GM19351 (cell line): Measurements from ENCODE around the gene PAXIP1.

Experiments used
- ATAC-seq: cut with Tn5 transposase; IDR thresholded peaks from one replicate; pipeline ENCODE4 v1.9.1; 2021; ENCODE audit warnings: mild to moderate bottlenecking, moderate library complexity; ENCODE audit not compliant: unreplicated experiment

The PAXIP1 gene

DNA sequence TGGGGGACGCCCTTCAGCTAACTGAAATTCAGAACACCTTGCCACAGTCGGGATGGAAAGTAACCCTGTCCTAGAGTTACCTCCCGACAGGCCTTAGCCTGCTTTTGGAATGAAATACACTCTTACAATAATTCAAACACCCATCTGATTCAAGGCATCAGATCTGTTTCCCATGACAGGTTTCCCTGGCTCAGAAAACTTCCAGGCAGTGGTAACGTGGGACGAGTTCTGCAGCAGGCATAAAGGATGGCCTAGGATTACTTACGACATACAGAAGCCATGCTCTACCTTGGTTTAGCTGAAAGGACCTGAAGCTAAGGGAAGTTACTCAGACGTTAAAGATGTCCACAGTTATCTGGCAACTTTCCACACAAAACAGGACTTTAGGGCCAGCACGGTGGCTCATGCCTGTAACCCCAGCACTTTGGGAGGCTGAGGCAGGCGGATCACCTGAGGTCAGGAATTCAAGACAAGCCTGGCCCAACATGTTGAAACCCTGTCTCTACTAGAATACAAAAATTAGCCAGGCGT is 5.0 kb downstream of the PAXIP1 start:
- no peak for ATAC-seq

- no peak for ATAC-seq
Observed at GRCh38 chr7:154996756-154997155, 6.2 kb downstream of the PAXIP1 start.

DNA sequence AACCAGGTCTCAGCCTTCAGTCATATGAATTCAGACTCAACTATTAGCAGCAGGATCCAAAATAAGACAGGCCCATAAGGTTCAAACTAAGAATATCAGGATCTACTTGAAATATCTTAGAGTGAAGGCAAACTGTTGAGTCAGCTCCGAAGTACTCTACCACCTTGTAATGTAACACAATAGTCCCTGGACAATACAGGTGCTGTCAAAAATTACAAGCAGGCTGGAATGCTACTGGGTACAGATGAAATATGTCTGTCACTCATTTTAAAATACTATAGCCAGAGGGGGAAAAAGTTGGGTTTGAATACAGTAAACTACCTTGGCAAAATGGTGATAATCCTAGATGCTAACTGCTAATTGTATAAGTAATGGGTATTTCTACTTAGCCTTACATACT is 6.8 kb downstream of the PAXIP1 start:
- ATAC-seq, result no peak

- no peak for ATAC-seq
Observed at GRCh38 chr7:154994996-154995395, 7.9 kb downstream of the PAXIP1 start.

DNA sequence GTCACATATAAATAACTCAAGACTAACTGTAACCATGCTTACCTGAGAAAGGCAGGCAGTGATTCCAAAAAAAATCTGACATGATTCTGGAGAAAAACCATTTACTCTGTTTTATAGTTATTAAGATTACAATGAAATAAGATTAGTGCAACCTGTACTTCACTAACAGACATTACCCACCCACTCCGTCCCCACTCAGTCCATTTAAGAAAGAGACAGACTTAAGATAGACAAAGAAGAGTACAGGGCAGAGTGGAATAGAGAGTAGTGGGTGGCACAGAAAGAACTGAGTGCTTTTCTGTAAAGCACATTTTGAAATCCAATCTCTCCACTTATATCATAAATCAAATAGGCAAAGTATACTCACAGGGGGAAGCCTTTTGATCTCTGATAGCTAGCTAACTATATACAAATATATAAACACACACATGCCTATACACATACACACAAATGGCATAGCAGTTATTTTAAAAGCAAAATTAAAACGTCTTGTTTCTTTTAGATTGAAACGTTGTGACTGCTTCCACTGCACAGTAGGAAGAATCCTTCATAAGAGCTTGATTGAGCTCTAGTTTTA is 11.9 kb downstream of the PAXIP1 start:
- no peak for ATAC-seq

GRCh38 chr7:154987571-154987970 is 15.4 kb downstream of the PAXIP1 start:
- ATAC-seq, result no peak

GRCh38 chr7:154986200-154986945 is 16.6 kb downstream of the PAXIP1 start:
- no peak for ATAC-seq

DNA sequence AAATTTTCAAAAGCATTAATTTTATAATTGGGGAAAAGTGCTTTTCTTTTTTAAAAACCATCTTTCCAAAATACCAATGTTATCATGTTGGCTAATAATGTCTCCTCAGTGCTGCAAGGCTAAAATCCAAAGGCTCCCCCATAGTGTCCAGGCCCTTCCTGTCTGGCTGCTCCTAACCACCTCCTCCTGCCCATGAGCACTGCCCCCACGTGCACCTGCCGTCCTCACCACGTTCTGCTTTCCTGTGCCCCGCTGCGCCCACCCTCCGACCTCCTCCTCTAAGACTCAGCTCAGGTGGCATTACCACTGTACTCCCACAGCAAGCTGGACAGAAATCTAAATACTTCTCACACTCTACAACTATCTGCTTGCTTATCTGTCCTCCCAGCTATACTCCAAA is 17.7 kb downstream of the PAXIP1 start:
- no peak for ATAC-seq

GRCh38 chr7:154984601-154985188 is 18.2 kb downstream of the PAXIP1 start:
- no peak for ATAC-seq

DNA sequence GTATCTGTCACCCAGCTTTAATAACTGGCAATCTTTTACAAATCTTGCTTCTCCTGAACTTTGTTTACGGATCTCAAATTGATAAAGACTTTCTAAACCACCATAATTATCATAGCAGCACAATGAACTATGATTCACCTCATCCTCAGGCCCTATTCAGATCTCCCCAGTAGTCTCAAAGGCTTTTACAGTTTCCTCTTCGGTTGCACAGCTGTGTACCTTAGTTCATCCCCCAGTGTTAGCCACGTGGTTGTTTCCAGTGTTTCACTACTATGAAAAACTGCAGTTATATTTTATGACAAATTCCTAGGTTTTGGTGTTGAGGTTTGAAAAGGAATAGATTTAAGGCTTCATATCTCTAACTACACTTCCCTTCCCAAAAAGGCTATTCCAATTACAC is 24.9 kb downstream of the PAXIP1 start:
- ATAC-seq, result no peak

- ATAC-seq, result no peak
Observed at GRCh38 chr7:154977250-154977649, 25.7 kb downstream of the PAXIP1 start.

DNA sequence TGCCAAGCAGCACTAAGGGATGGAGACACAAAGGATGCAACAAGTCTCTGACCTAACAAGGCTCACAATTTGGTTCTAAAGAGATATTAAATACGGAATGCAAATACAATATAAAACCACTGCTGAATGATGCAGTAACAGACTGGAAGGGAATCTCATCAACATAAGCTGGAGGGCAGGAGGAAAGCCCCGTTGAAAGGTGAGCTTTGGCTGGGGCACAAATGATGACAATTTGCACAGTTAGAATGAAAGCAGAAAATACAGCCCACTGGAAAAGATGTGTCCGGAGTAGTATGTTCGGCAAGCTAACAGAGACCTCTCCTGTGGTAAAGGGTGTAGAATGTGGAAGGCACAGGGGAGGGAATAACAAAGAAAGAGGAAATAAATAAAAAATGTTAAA is 26.1 kb downstream of the PAXIP1 start:
- ATAC-seq, result no peak

DNA sequence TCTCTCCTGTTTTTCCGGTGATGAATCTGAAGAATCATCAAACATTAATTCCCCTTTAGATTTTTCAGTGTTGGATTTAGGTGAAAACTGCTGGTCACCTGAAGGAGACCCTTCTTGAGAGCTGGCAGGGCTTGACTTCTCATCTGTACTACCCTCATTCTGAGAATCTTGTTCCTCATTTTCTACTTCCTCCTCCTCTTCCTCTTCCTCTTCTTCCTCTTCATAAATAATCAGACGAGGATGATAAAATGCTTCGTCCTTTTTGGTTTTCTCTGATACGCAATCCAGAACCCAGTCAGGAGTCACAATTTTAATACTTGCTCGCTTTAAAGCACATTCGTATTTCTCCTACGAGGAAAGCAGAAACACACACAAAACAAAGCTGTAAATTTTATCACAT is 26.9 kb downstream of the PAXIP1 start:
- no peak for ATAC-seq

GRCh38 chr7:154973381-154973780 is 29.5 kb downstream of the PAXIP1 start:
- no peak for ATAC-seq

DNA sequence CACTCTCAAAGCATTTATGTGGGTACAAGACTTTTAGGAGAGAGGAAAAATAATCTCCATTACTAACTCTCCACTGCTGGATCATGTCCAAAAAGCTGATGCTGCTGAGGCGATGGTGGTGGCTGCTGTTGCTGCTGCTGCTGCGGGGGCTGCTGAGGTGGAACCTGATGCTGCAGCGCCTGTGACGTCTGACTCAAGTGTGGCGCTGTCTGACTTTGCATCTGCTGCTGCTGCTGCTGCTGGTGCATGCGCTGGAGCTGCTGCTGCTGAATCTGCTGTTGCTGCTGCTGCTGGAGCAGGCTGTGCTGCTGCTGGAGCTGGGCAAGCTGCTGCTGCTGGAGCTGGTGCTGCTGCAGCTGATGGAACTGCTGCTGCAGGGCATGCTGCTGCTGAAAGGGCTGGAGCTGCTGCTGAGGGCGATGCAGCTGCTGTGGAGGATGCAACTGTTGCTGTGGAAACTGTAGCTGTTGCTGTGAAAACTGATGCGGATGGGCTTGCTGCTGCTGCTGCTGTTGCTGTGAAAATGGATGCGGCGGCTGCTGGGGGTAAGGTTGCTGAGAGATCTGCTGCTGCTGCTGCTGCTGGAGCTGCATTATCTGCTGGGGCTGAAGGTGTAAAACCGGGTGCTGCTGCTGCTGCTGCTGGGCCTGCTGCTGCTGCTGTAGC is 34.5 kb downstream of the PAXIP1 start:
- ATAC-seq, result no peak

DNA sequence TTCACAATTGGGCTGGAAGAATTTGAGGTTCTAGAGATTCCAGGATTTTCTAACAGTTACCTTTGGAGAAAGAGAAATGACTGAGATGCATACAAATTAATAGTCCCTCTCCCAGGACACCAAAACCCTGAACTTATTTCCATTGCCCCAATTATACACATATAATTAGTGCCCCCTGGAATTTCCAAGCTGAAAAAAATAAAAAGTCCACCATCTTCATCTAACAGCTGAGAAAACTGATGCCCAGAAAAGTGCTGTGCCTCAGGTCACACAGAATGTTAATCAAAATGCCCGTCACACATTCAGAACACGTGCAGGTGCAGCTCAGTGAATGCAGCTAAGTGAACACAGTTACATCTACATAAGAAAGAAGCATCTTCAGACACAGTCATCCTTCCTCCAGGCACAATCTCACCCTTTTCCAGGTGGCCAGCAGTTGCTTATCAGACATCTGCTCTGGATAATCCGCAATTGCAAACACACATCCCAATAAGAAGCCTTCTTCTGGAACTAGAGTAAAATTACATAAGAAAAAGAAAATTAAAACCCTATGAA is 35.4 kb downstream of the PAXIP1 start:
- ATAC-seq, result no peak

GRCh38 chr7:154965014-154965413 is 37.9 kb downstream of the PAXIP1 start:
- ATAC-seq, result no peak

GRCh38 chr7:154960063-154960790 is 42.7 kb downstream of the PAXIP1 start:
- no peak for ATAC-seq

DNA sequence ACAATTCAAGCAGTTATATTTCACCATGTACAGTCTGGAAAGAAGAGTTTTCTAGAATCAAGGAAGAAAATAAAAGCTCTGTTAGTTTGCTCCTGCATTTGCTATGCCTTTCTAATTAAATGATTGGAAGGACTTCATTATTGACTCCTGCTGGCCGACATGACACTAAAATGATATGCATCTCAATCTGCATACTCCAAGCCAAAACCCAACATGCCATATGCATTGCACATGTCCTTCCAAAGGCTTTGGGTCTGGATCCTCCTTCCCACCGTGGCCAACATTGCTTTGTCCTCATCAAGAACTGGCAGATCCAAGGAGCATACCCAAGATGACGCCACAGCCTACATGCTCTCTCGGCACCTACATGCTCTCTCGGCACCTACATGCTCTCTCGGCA is 46.5 kb downstream of the PAXIP1 start:
- no peak for ATAC-seq

GRCh38 chr7:154953006-154953684 is 49.8 kb downstream of the PAXIP1 start:
- peak; percentile 79 for ATAC-seq
